ENCODE measurements around the gene CAMSAP3.

The CAMSAP3 gene

DNA sequence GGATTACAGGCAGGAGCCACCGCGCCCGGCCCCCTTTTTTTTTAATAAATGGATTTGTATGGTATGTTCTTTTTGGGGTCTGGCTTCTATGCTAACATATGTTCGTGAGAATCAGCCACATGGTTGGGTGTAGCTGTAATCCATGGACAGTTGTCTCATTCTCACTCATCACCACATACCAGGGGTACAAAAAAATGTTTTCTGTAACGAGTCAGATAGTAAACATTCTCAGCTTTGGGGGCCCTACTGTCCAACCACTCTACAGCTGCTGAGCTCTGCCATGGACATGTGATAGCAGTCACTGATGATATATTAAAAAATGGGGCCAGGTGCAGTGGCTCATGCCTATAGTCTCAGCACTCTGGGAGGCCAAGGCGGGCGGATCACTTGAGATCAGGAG is 68.0 kb downstream of the CAMSAP3 start:
- peaks cover 4% of the 10 kb centered on the region for H3K27me3 ChIP-seq (ENCODE audit: control insufficient read depth, insufficient read depth, low read length)
- no peaks in the 10 kb centered on the region for H3K36me3 ChIP-seq (ENCODE audit: control insufficient read depth, low read depth, low read length)
- H3K4me1 ChIP-seq (ENCODE audit: control insufficient read depth, low read depth, low read length), result no peaks in the 10 kb centered on the region
- H3K27ac ChIP-seq (ENCODE audit: low read length), result no peak overlapping the region
- no peak overlapping the region for H3K9ac ChIP-seq (ENCODE audit: low read length)
- no peak overlapping the region for H3K4me3 ChIP-seq (ENCODE audit: low read length)
- H3K9me3 ChIP-seq (ENCODE audit: control insufficient read depth, low read depth, low read length), result no peaks in the 10 kb centered on the region

DNA sequence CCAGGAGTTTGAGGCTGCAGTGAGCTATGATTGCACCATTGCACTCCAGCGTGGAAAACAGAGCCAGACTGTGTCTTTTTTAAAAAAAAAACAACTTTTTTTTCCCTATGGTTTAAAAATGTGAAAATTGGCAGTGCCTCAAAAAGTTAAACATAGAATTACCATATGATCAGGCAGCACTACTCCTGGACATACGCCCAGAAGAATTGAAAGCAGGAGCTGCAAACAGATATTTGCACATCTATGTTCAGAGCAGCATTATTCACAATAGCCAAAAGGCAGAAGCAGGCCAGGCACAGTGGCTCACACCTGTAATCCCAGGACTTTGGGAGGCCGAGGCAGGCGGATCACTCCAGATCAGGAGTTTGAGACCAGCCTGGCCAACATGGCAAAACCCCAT is 69.4 kb downstream of the CAMSAP3 start:
- H3K36me3 ChIP-seq (ENCODE audit: control insufficient read depth, low read depth, low read length), result no peaks in the 10 kb centered on the region
- H3K27ac ChIP-seq (ENCODE audit: low read length), result no peak overlapping the region
- no peaks in the 10 kb centered on the region for H3K9me3 ChIP-seq (ENCODE audit: control insufficient read depth, low read depth, low read length)
- no peak overlapping the region for H3K4me3 ChIP-seq (ENCODE audit: low read length)
- H3K9ac ChIP-seq (ENCODE audit: low read length), result no peak overlapping the region
- H3K4me1 ChIP-seq (ENCODE audit: control insufficient read depth, low read depth, low read length), result peaks cover 3% of the 10 kb centered on the region
- peaks cover 16% of the 10 kb centered on the region for H3K27me3 ChIP-seq (ENCODE audit: control insufficient read depth, insufficient read depth, low read length)
